Activated naive CD4-positive, alpha-beta T cell treated with anti-CD3 and anti-CD28 coated beads, Interleukin-2, amount 50 U/mL, for 72 hours (primary cell): Measurements from ENCODE around the gene SETBP1. TPM values are rescaled to one million over a fixed set of nuclear protein-coding genes. Genes with fewer than 3 reads are reported as not detected.
A peak's percentile ranks its signal among the peaks of the same experiment; 100 is the strongest.

Experiments
- ATAC-seq, 2 donors: fragments of 150-1000 bp; cut with Tn5 transposase; 2 replicates each; pipeline ENCODE4 v1.10.0; 2021; ENCODE audit warnings: mild to moderate bottlenecking in 2 of 2, moderate library complexity in 2 of 2
- DNase-seq, 2 donors: peaks; one replicate each; pipeline ENCODE4 v3.0.0; 2021 to 2022; ENCODE audit warnings: low spot score in 2 of 2
- H3K27ac Mint-ChIP-seq, 2 donors: one replicate each; pipeline ENCODE4 v1.8.0; 2022; ENCODE audit warnings: mild to moderate bottlenecking in 2 of 2, mixed read lengths in 2 of 2
- H3K36me3 Mint-ChIP-seq, 2 donors: one replicate each; pipeline ENCODE4 v1.8.0; 2022; ENCODE audit warnings: mixed read lengths in 2 of 2
- H3K9me3 Mint-ChIP-seq, 2 donors: one replicate each; pipeline ENCODE4 v1.8.0; 2022; ENCODE audit warnings: mixed read lengths in 2 of 2
- total RNA-seq, 2 donors: library from RNA; stranded (reverse); gene quantifications; one replicate each; pipeline ENCODE4 v1.2.3, GENCODE V29; 2022

Gene SETBP1
- total RNA-seq, 2 donors from 2014 or later, result 1.2 to 2.7 TPM

DNA sequence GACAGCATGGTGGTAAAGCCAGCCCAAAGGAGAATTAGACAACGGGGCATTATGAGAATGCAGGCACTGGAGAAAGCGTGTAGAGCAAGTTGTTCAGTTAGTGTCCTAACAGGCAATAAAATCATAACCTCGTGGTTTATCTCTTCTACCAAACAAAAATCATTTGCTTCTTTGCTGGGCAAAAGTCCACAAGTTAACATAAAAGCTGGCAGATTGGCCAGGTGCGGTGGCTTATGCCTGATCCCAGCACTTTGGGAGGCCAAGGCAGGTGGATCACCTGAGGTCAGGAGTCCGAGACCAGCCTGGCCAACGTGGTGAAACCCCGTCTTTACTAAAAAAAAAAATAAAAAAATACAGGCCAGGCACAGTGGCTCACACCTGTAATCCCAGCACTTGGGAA, 364.1 kb downstream of the SETBP1 start:
- ATAC-seq, result no peak
- Mint-ChIP-seq H3K27ac (no peak overlapping the region), H3K36me3 (no peaks in the 10 kb centered on the region), H3K9me3 (peaks cover 0 to 7% of the 10 kb centered on the region in 2 donors)
- no peak for DNase-seq

DNA sequence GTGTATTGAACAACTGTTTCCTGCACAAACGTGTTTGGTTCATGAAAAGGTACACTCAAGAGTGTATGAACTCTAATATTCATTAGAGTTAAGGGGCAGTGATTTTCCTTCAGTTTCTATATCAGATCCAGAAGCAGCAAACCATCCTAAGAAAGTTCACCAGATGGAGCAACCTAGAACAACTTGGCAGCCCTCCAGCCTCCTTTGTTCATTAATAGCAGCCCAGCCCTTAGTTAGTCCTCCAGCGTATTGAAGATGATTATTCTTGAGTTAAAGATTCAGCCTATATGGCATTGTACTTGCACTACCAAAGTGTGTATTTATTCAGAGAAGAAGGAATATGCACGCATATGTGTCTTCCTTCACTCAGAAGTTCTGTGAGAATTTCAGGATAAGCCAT, 365.5 kb downstream of the SETBP1 start:
- H3K9me3 Mint-ChIP-seq, result peaks cover 0 to 7% of the 10 kb centered on the region in 2 donors
- H3K36me3 Mint-ChIP-seq, result no peaks in the 10 kb centered on the region
- ATAC-seq (no peak), DNase-seq (no peak)
- no peak overlapping the region for H3K27ac Mint-ChIP-seq

DNA sequence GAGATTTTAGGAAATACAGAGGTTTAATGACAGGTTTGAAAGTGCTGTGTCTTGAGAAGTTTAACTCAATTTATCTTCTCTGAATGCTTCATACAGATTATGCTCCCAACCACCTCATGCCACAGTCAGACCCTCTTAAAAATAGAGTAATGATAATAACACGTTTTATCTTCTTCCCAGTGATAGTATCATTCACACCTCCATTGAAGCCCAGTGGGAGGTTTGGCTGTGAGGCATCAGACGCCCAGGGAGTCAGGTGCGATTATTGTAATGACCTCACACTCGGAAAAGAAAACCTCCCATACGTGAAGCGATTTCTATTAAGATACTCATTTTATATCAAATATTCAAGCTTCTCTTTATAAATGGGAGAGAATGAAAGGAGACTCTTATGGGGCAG, 366.3 kb downstream of the SETBP1 start:
- H3K27ac Mint-ChIP-seq, result no peak overlapping the region

DNA sequence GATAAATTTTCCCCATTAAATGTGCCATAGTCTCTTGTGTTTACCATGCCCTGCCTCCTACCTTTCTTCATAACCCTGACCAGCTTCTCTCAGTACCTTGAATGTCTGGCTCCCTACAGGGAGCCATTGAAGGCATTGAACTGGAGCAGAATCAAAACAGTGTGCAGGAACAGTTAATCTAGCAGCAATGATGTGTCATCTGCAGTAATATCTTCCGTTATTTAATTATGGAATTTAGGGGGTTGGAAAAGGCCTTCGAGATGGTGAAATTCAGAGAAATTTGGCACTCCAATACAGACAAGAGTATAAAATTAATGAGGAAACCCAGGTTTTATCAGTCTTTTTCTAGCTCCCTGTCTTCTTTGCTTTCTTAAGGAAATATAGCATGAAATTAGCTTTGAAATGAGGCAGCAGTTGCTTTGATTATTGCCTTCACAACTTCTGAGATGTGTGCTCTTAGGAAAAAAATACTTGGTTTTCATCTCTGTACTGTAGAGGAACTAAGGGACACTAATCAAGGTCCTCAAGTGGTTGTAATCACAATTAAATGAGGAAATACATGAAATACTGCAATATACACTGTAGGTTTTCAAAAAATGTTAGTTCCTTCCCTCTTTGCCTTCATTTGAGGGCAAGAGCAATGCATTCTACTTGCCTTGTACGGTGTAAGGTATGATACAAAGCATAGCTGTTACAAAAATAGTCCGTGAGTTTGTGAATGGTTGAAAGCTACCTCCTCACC, 369.1 kb downstream of the SETBP1 start:
- peaks cover 0 to 7% of the 10 kb centered on the region in 2 donors for H3K9me3 Mint-ChIP-seq
- H3K36me3 Mint-ChIP-seq, result no peaks in the 10 kb centered on the region
- ATAC-seq (no peak), DNase-seq (no peak)
- no peak overlapping the region for H3K27ac Mint-ChIP-seq

More for the DNA sequence above, 366.3 kb downstream of the SETBP1 start:
- Mint-ChIP-seq H3K36me3 (no peaks in the 10 kb centered on the region), H3K9me3 (peaks cover 0 to 7% of the 10 kb centered on the region in 2 donors)
- DNase-seq (no peak), ATAC-seq (no peak)

DNA sequence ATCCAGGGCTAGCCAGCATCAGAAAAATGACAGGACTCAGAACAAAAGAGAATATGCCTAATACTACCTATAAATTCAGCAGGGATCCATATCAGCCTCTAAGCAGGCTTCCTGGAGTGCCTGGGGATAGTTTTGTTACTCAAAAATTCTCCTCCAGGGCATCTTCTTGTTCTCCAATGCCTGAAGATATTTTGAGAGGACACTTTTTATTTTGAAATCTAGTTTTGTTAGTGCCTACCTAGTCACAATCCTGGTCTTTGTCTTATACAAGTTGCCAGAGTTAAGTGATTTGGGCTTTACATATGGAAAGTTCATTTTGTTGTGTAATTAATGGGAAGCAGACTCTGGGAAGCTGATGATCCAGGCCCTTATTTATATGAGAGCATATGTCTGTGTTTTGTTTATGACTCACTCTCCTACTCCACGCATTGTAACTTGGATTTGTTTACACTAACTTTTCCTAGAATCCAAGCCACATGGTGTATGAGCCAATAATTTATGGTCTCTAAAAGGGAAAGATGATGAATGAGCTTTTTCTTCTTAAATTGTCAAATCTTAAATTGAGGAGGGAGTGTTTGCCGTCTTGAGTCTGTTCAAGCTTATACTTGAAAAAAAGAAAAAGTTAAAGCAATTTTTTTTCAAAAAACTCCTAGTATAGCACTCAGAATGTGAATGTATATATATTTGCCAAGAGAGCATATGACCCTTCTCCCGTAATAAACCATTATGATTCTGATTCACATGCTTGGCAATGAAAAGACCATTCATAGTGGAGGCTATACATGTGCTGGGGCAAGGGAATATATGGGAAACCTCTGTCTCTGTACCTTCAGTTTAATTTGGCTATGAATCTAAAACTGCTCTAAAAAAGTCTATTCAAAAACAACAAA, 370.3 kb downstream of the SETBP1 start:
- no peaks in the 10 kb centered on the region for H3K36me3 Mint-ChIP-seq
- no peak overlapping the region for H3K27ac Mint-ChIP-seq
- DNase-seq (no peak), ATAC-seq (no peak)
- peaks cover 0 to 7% of the 10 kb centered on the region in 2 donors for H3K9me3 Mint-ChIP-seq

DNA sequence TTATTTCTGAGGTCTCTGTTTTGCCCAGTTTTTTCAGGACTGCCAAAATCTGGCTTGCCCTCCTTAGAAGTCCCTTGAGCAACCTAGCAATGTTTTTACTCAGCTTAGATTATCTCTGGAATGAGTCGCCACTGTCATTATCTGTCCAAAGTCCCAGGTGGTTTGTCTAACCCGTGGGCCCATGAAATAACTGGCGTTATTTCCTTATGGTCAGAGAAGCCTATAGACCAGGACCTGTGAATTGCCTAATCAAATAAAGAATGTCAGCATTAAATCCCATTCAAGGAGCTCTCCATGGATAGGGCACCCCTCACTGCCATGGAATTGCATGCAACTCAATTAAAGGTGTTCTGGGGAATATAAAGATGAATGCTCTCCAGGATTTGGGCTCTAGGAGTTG, 373.9 kb downstream of the SETBP1 start:
- Mint-ChIP-seq H3K9me3 (no peaks in the 10 kb centered on the region), H3K36me3 (no peaks in the 10 kb centered on the region), H3K27ac (no peak overlapping the region)
- DNase-seq (no peak), ATAC-seq (no peak)

DNA sequence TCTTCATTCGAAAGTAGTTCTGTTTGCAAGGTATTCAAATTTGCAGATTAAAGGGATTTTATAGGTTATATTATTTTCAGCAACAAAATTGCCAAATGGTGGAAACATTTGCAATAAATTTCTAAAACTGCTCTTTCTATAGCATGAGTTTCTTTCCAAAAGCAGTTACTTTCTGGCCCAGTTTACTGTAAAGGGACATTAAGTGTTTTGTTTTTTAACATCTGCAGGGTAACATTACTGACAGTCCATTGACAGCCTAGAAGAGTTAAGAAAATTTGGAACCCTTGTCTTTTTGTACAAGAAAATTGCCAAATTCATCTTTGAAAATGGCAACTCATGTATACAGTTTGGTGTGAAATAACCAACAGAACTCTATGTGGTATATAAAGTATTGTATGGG, 375.1 kb downstream of the SETBP1 start:
- DNase-seq, result no peak
- H3K9me3 Mint-ChIP-seq, result no peaks in the 10 kb centered on the region
- no peak for ATAC-seq
- H3K27ac Mint-ChIP-seq, result no peak overlapping the region
- no peaks in the 10 kb centered on the region for H3K36me3 Mint-ChIP-seq

DNA sequence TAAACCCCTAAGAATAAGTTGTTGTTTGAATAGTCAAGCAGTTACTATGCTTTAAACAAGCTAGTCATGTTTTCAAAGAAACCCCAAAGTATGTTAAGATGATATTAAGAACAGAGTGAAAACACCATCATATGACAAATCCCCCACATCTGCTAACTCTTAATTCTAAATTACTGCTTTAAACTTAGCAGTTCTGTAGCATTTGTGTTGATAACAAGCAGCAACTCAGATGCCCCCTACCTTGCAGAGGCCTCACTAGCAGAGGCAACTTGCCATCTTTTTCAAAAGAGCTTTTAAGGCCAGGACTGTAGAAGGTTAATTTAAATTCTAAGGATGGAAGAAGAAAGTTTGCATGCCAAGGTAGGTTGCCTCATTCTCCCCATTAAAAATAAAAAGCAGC, 376.2 kb downstream of the SETBP1 start:
- Mint-ChIP-seq H3K27ac (no peak overlapping the region), H3K36me3 (no peaks in the 10 kb centered on the region), H3K9me3 (no peaks in the 10 kb centered on the region)
- no peak for DNase-seq
- no peak for ATAC-seq

DNA sequence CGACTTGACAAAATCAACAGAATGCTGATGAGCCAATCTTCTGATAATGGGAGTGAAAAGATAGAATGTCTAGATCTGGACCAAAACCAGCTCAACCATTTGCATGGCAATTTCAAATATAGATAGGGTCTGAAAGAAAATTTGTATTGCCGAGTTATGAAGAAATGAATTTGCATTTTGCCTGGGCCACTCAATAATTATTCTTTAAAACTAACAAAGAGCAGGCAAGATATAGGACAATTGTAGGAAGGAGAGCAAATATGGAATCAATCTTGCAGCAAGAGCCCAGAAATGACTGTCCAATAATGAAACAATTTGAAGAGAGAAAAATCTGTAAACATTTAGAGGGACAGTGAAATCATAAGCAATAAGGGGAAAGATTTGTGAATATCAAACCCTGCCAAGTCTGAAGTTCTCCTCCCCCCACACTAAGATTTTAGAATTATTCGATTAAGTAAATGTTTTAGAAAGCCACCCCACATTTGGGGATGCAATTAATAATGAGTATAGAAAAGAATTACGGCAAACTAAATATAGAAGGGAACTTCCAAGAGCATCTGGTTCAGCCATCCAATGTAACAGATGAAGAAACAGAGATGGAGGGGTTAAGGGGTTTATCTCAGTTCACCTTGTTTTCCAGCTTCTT, 377.4 kb downstream of the SETBP1 start:
- H3K36me3 Mint-ChIP-seq, result no peaks in the 10 kb centered on the region
- H3K27ac Mint-ChIP-seq, result no peak overlapping the region
- no peak for ATAC-seq
- H3K9me3 Mint-ChIP-seq, result no peaks in the 10 kb centered on the region
- DNase-seq, result no peak

DNA sequence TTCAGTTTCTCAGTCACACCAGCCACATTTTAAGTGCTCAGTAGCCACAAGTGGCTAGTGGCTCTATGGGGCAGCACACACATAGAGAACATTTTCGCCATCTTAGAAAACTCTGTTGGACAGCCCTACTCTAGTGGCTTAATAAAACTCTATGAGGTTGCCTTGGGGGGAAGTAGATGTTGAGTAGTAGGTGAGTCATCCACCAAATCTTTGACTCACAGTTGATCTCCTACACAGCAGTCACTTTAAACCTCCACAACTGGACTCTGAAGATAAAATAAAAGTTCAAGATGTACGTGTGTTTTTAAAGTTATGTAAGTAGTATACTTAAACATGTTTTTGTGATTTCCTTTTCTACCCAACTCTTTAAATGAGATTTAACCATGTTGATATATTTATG, 379.0 kb downstream of the SETBP1 start:
- Mint-ChIP-seq H3K9me3 (no peaks in the 10 kb centered on the region), H3K27ac (no peak overlapping the region), H3K36me3 (no peaks in the 10 kb centered on the region)
- DNase-seq, result no peak
- peak in 1 of 2 donors; percentile 45 for ATAC-seq

DNA sequence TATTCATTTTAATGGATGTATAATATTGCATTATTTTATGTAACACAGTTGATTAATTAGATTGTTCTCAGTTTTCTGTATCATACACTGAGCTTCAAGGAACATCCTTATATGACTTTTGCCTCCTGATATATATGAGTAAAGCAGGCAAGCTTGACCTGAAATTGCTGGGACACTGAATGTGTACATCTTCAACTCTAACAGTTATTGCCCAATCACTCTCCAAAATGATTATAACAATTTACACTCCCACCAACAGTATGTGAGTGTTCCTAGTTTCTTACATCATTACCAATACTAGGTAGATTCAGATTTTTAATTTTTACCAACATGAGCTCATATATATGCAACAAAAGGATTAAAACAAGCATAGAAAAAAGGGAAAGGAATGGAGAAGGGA, 379.4 kb downstream of the SETBP1 start:
- ATAC-seq (no peak), DNase-seq (no peak)
- Mint-ChIP-seq H3K27ac (no peak overlapping the region), H3K9me3 (no peaks in the 10 kb centered on the region), H3K36me3 (no peaks in the 10 kb centered on the region)

DNA sequence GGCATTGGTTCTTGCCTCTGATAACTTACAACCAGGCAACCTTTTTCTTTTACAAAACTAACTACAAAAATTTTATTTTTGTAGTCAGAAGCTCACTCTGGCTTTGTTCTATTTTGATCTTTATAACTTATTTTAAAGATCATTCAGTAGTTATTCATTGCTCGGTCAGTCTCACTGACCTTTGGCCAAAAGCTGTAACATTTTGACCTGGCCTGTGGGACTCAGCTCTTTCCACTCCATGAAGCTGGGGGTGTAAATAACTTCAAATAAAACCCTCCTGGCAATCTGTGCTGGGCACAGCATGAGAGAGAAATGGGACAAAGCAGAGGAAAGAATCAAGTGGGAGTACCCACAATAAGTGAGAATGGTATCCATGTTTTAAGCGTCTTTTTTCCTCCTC, 380.7 kb downstream of the SETBP1 start:
- DNase-seq (no peak), ATAC-seq (no peak)
- H3K27ac Mint-ChIP-seq, result no peak overlapping the region
- no peaks in the 10 kb centered on the region for H3K9me3 Mint-ChIP-seq
- H3K36me3 Mint-ChIP-seq, result no peaks in the 10 kb centered on the region

DNA sequence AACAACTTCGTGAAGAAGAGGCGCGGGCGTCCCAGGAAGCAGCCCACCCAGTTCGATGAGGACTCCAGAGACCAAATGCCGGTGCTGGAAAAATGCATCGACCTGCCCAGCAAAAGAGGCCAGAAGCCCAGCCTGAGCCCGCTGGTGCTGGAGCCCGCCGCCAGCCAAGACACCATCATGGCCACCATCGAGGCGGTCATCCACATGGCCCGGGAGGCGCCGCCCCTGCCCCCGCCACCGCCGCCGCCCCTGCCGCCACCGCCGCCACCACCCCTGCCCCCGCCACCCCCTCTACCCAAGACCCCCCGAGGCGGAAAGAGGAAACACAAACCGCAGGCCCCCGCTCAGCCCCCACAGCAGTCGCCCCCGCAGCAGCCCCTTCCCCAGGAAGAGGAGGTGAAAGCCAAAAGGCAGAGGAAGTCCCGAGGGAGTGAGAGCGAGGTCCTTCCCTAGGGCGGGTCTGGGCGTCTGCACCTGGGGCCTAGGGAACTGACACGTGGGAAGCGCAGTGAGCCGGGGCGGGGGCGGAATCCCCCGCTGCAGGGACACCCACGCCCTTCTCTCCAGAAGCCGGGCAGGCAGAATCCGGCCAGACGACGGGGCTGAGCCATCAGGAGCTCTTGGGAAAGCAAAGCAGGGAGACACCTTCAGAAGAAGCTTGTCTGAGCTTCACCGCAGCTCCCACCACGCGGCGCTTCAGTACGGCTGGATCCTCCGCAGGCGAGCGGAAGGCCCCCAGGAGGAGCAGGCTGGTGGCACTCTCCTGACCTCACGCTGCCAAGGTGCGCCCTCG, 382.8 kb downstream of the SETBP1 start:
- no peak overlapping the region for H3K27ac Mint-ChIP-seq
- H3K36me3 Mint-ChIP-seq, result no peaks in the 10 kb centered on the region
- no peak for ATAC-seq
- H3K9me3 Mint-ChIP-seq, result no peaks in the 10 kb centered on the region
- DNase-seq, result no peak

DNA sequence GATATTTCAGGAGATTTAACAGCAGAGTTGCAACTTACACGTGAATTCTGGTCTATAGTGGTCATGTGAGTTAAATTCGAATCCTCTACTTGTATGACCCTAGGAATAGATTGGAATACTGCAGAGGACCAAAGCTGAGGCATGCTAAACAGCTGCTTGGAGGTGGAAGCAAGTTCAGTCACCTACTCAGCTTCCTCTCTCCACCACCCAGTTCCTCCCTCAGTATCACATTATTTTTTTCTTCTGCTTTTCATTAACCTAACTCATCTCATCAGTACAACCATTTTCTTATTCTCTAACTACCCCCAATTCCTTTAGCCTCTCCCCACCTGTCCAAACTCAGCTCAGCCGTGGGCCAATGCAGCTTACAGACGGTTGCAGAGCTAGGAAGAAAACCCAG, 385.5 kb downstream of the SETBP1 start:
- Mint-ChIP-seq H3K9me3 (no peaks in the 10 kb centered on the region), H3K27ac (no peak overlapping the region), H3K36me3 (no peaks in the 10 kb centered on the region)
- DNase-seq (no peak), ATAC-seq (no peak)

DNA sequence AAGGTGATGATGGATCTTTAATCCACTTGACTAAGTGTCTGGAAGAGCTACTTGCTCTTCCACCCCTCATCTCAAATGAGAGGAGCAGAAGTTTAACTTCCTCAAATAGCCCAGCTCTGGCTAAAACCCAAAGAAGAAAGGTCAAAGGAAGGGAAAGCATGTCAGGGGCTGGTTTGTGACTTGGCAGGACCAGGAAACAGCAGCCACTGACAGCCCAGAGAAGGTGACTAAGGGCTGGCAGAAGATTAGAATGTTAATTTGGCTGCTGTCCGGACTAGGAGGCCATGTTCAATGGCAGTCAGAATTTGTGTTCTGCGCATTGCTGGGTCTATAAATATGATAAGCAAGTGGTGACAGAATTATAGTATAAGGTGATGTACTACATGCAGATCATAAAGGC, 386.2 kb downstream of the SETBP1 start:
- DNase-seq, result no peak
- no peaks in the 10 kb centered on the region for H3K36me3 Mint-ChIP-seq
- H3K27ac Mint-ChIP-seq, result no peak overlapping the region
- H3K9me3 Mint-ChIP-seq, result no peaks in the 10 kb centered on the region
- no peak for ATAC-seq

DNA sequence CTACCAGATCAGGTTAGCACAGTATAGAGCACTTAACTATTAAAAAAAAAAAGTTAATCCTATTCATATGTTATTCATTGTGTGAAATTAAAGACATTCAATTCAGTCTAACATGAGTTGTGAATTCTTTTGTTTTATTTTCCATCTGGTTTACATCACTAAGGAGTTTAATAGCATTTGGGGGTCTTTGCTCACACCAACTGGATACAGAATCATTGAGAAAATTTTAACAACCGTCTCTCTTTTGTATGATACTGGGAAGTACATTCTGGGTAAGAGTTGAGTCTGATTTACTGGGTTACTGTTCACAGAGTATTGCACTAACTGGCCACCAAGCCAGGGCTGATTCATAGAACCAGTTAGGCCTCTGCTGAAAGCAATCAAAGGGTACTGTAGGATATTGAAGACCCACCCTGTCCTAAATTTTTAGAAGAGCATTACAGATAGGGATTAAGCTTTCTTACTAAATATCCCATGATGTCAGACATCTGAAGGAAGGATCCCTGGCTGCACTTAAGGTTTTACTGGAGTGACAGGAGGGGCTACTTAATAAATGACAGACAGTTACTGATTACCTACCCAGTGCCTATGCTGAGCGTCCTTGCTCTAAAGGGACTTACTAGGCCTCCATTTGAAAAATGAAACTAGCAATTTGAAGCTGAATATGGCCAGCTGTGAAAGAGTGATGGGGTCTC, 387.9 kb downstream of the SETBP1 start:
- Mint-ChIP-seq H3K27ac (no peak overlapping the region), H3K9me3 (no peaks in the 10 kb centered on the region), H3K36me3 (no peaks in the 10 kb centered on the region)
- ATAC-seq (no peak), DNase-seq (no peak)
